Stimulated activated CD8-positive, alpha-beta memory T cell treated with anti-CD3 and anti-CD28 coated beads, Interleukin-4, amount 100 ng/mL, for 48 hours (primary cell): ENCODE results near the gene C10orf53.

Experiments
- DNase-seq: peaks from one replicate; pipeline ENCODE4 v3.0.0-alpha.2; 2020

C10orf53 gene

GRCh38 chr10:49739426-49739825 lies 60.0 kb downstream of the C10orf53 start:
- DNase-seq = no peak

- DNase-seq = no peak
Measured at GRCh38 chr10:49740346-49741107, 61.1 kb downstream of the C10orf53 start.

GRCh38 chr10:49741108-49741995 lies 61.9 kb downstream of the C10orf53 start:
- DNase-seq = no peak

- DNase-seq = no peak
Measured at GRCh38 chr10:49742683-49743463, 63.4 kb downstream of the C10orf53 start.

DNA sequence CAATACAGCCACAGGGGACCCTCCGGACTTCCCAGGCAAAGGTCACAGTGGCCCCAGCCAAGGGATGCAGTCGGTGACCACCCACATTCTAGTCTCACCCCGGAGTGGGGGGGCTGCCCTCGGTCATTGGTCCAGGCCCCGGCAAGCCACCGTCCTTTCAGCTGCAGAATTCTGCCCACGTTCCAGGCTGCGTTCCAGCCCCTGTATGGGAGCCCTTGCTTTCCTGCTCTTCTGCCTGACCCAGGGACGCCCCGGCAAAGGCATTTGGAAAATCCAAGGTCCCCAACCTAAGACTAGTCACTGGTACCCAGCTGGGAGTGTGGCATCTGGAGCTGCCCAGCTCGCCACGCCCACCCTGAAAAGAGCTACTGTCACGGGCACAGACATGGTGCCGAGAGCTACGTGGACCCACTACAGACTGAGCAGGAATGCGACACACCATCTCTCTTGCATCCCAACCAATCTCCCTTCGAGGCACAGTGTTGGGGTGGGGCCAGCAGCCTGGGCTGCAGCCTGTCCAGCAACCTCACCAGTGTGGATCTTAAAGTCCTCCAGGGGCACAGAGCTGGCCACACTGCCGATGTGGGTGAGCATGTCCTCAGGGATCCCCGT lies 64.1 kb downstream of the C10orf53 start:
- DNase-seq = no peak

- DNase-seq = no peak
Measured at GRCh38 chr10:49744091-49744685, 64.7 kb downstream of the C10orf53 start.

DNA sequence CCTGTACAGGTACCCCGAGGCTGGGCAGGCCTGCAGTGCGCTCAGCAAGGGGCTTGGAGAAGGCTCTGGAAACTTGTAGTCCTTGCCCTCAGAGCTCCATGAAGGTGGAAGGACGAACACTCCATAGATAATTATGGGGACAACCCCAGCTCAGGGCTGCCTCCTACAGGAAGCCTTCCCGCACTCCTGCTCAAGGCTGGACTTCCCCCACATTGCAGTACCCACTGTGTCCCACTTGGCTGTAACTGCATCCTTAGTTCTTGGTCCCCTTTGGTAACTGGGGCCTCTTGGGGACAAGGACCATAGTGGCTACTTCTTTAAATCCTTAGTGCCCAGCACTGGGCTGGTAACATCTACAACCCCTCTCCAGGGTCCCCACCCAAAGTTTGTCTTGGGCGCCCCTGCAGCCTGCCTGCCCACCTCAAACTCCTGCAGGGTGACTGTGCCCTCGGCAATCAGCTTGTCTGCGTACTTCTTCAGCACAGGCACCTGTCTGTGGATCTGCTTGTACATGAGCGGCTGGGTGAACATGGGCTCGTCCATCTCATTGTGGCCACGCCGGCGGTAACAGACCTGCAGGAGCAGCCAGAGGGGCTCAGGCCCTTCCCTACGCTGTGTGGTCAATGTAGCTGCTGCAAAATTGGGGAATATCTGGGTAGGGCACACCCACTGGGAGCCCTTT lies 65.6 kb downstream of the C10orf53 start:
- DNase-seq = no peak

DNA sequence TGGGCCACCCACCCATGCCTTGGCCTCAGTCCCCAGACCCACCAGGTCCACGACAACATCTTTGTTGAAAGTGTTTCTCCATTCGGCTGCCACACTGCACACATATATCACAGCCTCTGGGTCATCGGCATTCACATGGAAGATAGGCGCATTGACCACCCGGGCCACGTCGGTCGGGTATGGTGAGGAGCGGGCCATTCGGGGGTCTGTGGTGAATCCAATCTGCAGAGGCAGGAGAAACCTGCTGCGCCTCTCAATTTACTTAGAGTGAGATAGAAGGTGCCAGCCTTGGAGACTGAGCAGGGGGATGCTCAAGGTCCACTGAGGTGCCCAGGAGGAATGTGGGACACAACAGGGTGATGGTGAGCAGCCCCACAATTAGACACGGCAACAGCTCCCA lies 66.3 kb downstream of the C10orf53 start:
- DNase-seq = no peak

DNA sequence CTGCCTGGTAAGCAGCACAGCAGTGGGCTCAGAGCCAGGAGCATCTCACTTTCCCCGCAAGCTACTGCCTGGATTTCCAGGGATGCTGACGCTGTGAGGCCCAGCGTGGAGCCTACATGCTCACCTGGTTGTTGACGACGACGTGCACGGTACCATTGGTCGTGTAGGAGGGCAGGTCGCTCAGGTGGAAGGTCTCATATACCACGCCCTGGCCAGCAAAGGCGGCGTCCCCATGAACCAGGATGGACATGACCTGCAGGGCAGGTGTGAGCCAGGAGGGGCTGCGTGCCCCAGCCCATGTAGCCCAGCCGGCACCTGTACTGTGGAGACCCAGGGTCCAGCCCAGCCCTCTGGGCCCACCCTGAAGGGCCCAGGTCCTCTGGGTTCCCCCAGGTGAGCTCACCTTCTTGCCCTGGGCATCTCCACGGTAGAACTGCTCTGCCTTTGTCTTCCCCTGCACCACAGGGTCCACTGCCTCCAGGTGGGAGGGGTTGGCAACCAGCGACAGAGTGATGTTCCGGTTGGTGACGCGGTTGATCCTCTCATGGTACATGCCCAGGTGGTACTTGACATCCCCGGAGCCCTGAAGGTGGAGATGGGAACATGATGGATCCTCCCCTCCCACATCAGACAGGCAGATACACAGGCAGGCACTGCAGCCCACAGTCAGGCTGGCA lies 67.3 kb downstream of the C10orf53 start:
- DNase-seq = no peak
